Measurements from ENCODE around the gene FOXJ2.
A peak's percentile ranks its signal among the peaks of the same experiment; 100 is the strongest.
"Not testable (repeated sequence)": the region's sequence is repeated elsewhere in the genome, so short reads cannot be mapped to it uniquely, and the experiment has no call there.

Gene FOXJ2

GRCh38 chr12:8032242-8033152 lies at the start of gene FOXJ2:
FOXJ2 (plus strand) TSS chr12:8032716; CDS start chr12:8039833, 7,117 bp downstream.
- FAIRE-seq (no peak), DNase-seq (ENCODE audit: low spot score) (peak; percentile 14)

GRCh38 chr12:7983019-7983418 lies 49.5 kb upstream of the FOXJ2 start:
- not testable (repeated sequence) for DNase-seq (ENCODE audit: low spot score); FAIRE-seq

GRCh38 chr12:7983460-7983859 lies 49.1 kb upstream of the FOXJ2 start:
- DNase-seq (ENCODE audit: low spot score); FAIRE-seq: not testable (repeated sequence)

GRCh38 chr12:7984900-7985299 lies 47.6 kb upstream of the FOXJ2 start:
- DNase-seq (ENCODE audit: low spot score): no peak
- no peak for FAIRE-seq

- FAIRE-seq (no peak), DNase-seq (ENCODE audit: low spot score) (no peak)
These were observed 46.6 kb upstream of the FOXJ2 start for GRCh38 chr12:7985802-7986418.

- FAIRE-seq: no peak
- no peak for DNase-seq (ENCODE audit: low spot score)
These were observed 42.6 kb upstream of the FOXJ2 start for GRCh38 chr12:7989827-7990491.

- DNase-seq (ENCODE audit: low spot score) (no peak), FAIRE-seq (no peak)
These were observed 41.0 kb upstream of the FOXJ2 start for GRCh38 chr12:7991535-7991934.

GRCh38 chr12:7994731-7995205 lies 37.7 kb upstream of the FOXJ2 start:
- peak; percentile 56 for FAIRE-seq

GRCh38 chr12:7995266-7995963 lies 37.1 kb upstream of the FOXJ2 start:
- peak; percentile 40 for FAIRE-seq
- peak; percentile 72 for DNase-seq (ENCODE audit: low spot score)

More at GRCh38 chr12:7994731-7995205, 37.7 kb upstream of the FOXJ2 start:
- peak; percentile 7 for DNase-seq (ENCODE audit: low spot score)

- not testable (repeated sequence) for DNase-seq (ENCODE audit: low spot score); FAIRE-seq
These were observed 31.7 kb upstream of the FOXJ2 start for GRCh38 chr12:8000827-8001226.

- peak; percentile 4 for DNase-seq (ENCODE audit: low spot score)
- not testable (repeated sequence) for FAIRE-seq
These were observed 31.0 kb upstream of the FOXJ2 start for GRCh38 chr12:8001496-8001895.

- not testable (repeated sequence) for FAIRE-seq; DNase-seq (ENCODE audit: low spot score)
These were observed 27.6 kb upstream of the FOXJ2 start for GRCh38 chr12:8004897-8005296.

GRCh38 chr12:8011331-8011730 lies 21.2 kb upstream of the FOXJ2 start:
- DNase-seq (ENCODE audit: low spot score) (no peak), FAIRE-seq (no peak)

- no peak for DNase-seq (ENCODE audit: low spot score)
- FAIRE-seq: no peak
These were observed 19.7 kb upstream of the FOXJ2 start for GRCh38 chr12:8012651-8013309.

GRCh38 chr12:8014836-8015235 lies 17.7 kb upstream of the FOXJ2 start:
- FAIRE-seq (no peak), DNase-seq (ENCODE audit: low spot score) (no peak)

GRCh38 chr12:8018213-8018612 lies 14.3 kb upstream of the FOXJ2 start:
- not testable (repeated sequence) for DNase-seq (ENCODE audit: low spot score); FAIRE-seq

- DNase-seq (ENCODE audit: low spot score): no peak
- FAIRE-seq: no peak
These were observed 13.6 kb upstream of the FOXJ2 start for GRCh38 chr12:8018666-8019581.

GRCh38 chr12:8026291-8026900 lies 6.1 kb upstream of the FOXJ2 start:
- peak; percentile 94 for FAIRE-seq
- DNase-seq (ENCODE audit: low spot score): peak; percentile 93

GRCh38 chr12:8027856-8028255 lies 4.7 kb upstream of the FOXJ2 start:
- no peak for FAIRE-seq
- DNase-seq (ENCODE audit: low spot score): no peak
